K562 (cell line): ENCODE results near the gene SDR42E2. TPM values are rescaled to one million over a fixed set of nuclear protein-coding genes. Genes with fewer than 3 reads are reported as not detected.

Source experiments
- ATAC-seq: fragments of 200-7000 bp; cut with Tn5 transposase; 3 replicates; pipeline ENCODE4 v1.9.1; 2020; ENCODE audit warnings: moderate library complexity
- BruUV-seq: library from RNA; stranded (reverse); fragments of 400-500 nt; replicated peaks from 2 replicates; lab custom pipeline; 2021; lab: Mats Ljungman, UMichigan
- CTCF ChIA-PET: fragments of 300-600 bp; formaldehyde crosslinking; extraction: SDS; loops from one replicate; lab custom pipeline; 2021; ENCODE audit warnings: low intra/inter-chr PET ratio; lab: Yijun Ruan, JAX
- POLR2A ChIA-PET: fragments of 300-600, 350-650 bp; sonication (Branson Sonifier 250); formaldehyde crosslinking; extraction: SDS; loops from one replicate; lab custom pipeline; 2021; ENCODE audit warnings: antibody characterized with exemption, inconsistent platforms; lab: Yijun Ruan, JAX
- DNase-seq, 4 experiments: peaks; one replicate each; pipeline versions ENCODE4 v3.0.0 to v3.0.0-alpha.2; 2011 to 2018; ENCODE audit warnings: low spot score in 3 of 4, mixed read lengths in 3 of 4; ENCODE audit errors: extremely low read depth in 1 of 4
- FAIRE-seq: peaks from 2 replicates; lab custom pipeline; 2011; peaks lifted over from hg19 to GRCh38; lab: Jason Lieb, UNC
- H2AFZ ChIP-seq: 2 replicates; pipeline ENCODE4 v1.6.0; 2011; ENCODE audit warnings: low read depth, low read length, control low read depth, inconsistent platforms
- H3K27ac ChIP-seq: fragments of 200-600 bp; 3 replicates; pipeline ENCODE4 v1.8.0; 2011; ENCODE audit warnings: low read depth, mild to moderate bottlenecking, control low read depth, inconsistent platforms, low read length, moderate library complexity, mixed read lengths; ENCODE audit errors: extremely low read depth
- H3K27me3 ChIP-seq, 2 experiments: fragments of 300-600 bp in 1 of 2; 2 replicates in 1 of 2; 3 replicates in 1 of 2; pipeline versions ENCODE4 v1.6.0 to v1.8.0; 2011; ENCODE audit warnings: inconsistent platforms in 2 of 2, low read length in 2 of 2, mild to moderate bottlenecking in 1 of 2, mixed read lengths in 1 of 2, moderate library complexity in 1 of 2; ENCODE audit not compliant: control insufficient read depth in 2 of 2, insufficient read depth in 2 of 2
- H3K36me3 ChIP-seq: fragments of 300-600 bp; 3 replicates; pipeline ENCODE4 v1.8.0; 2011; ENCODE audit warnings: mild to moderate bottlenecking, low read length, inconsistent platforms; ENCODE audit not compliant: control insufficient read depth, insufficient read depth
- H3K4me1 ChIP-seq, 2 experiments: fragments of 200-600 bp in 1 of 2; replicated peaks in 1 of 2; 2 replicates in 1 of 2; 3 replicates in 1 of 2; pipeline versions ENCODE4 v1.5.1 to v1.8.0; 2011; ENCODE audit warnings: inconsistent platforms in 2 of 2, low read length in 2 of 2, mild to moderate bottlenecking in 1 of 2, mixed read lengths in 1 of 2, moderate library complexity in 1 of 2; ENCODE audit not compliant: control insufficient read depth in 2 of 2, insufficient read depth in 2 of 2
- H3K4me2 ChIP-seq: 2 replicates; pipeline ENCODE4 v1.6.1; 2011; ENCODE audit warnings: low read length, control low read depth, inconsistent platforms, mixed read lengths; ENCODE audit not compliant: insufficient read depth
- H3K4me3 ChIP-seq: fragments of 200-600 bp; sonication (generic), shearing (Covaris generic); 2 replicates; pipeline ENCODE4 v1.5.1; 2016; ENCODE audit warnings: control low read depth, inconsistent platforms
- H3K79me2 ChIP-seq: fragments of 200-600 bp; 3 replicates; pipeline ENCODE4 v1.8.0; 2011; ENCODE audit warnings: low read length, inconsistent platforms; ENCODE audit not compliant: control insufficient read depth, insufficient read depth
- H3K9ac ChIP-seq, 2 experiments: 2 replicates each; pipeline versions ENCODE4 v1.6.0 to v1.6.1; 2011; ENCODE audit warnings: low read depth in 2 of 2, low read length in 2 of 2, control low read depth in 1 of 2, inconsistent platforms in 1 of 2, mild to moderate bottlenecking in 1 of 2, mixed read lengths in 1 of 2; ENCODE audit not compliant: insufficient read depth in 1 of 2
- H3K9me1 ChIP-seq: one replicate; pipeline ENCODE4 v1.6.0; 2011; ENCODE audit warnings: inconsistent platforms, mild to moderate bottlenecking, low read length, moderate library complexity; ENCODE audit not compliant: control insufficient read depth, insufficient read depth
- H3K9me3 ChIP-seq: replicated peaks from 2 replicates; pipeline ENCODE4 v1.5.1; 2011; ENCODE audit warnings: low read depth, low read length, inconsistent platforms; ENCODE audit not compliant: control insufficient read depth, insufficient read depth
- H4K20me1 ChIP-seq: replicated peaks from 2 replicates; pipeline ENCODE4 v1.6.1; 2011; ENCODE audit warnings: low read length, inconsistent platforms, mixed read lengths; ENCODE audit not compliant: control insufficient read depth, insufficient read depth
- ATF7 ChIP-seq: fragments of 450-650 bp; IDR thresholded peaks from 2 replicates; pipeline ENCODE4 v1.7.1; 2014; ENCODE audit warnings: mild to moderate bottlenecking, moderate library complexity
- FOXJ3 ChIP-seq: sonication (generic); formaldehyde crosslinking; IDR thresholded peaks from 2 replicates; pipeline ENCODE4 v1.4.0; 2020; ENCODE audit warnings: mild to moderate bottlenecking, missing genetic modification reagents
- MAFF ChIP-seq: IDR thresholded peaks from 2 replicates; pipeline ENCODE4 v1.6.1; 2012; ENCODE audit warnings: low read length, improper control_type of control experiment
- NCOA1 ChIP-seq: fragments of 450-650 bp; IDR thresholded peaks from 2 replicates; pipeline ENCODE4 v1.6.1; 2016; ENCODE audit warnings: low read depth
- NR2F6 ChIP-seq: fragments of 450-650 bp; formaldehyde crosslinking; IDR thresholded peaks from 2 replicates; pipeline ENCODE4 v1.4.0; 2020; ENCODE audit warnings: mild to moderate bottlenecking
- RB1 ChIP-seq: fragments of 450-650 bp; IDR thresholded peaks from 2 replicates; pipeline ENCODE4 v1.6.1; 2017; ENCODE audit warnings: low read depth, mild to moderate bottlenecking
- RFX7 ChIP-seq: fragments of 250-450 bp; sonication (Bioruptor Pico); IDR thresholded peaks from 2 replicates; pipeline ENCODE4 v1.5.1; 2021; ENCODE audit warnings: mild to moderate bottlenecking
- SMAD4 ChIP-seq: fragments of 250-450 bp; sonication (Bioruptor Pico); conservative IDR thresholded peaks from 2 replicates; pipeline ENCODE4 v1.8.0; 2021; ENCODE audit warnings: inconsistent platforms, mild to moderate bottlenecking, moderate library complexity
- ZKSCAN8 ChIP-seq: fragments of 200-800 bp; sonication (Bioruptor generic); IDR thresholded peaks from 2 replicates; pipeline ENCODE4 v1.6.1; 2016; ENCODE audit warnings: missing genetic modification characterization, missing compliant biosample characterization
- ZNF316 ChIP-seq: fragments of 450-650 bp; IDR thresholded peaks from 2 replicates; pipeline ENCODE4 v1.6.1; 2016
- ZNF589 ChIP-seq: fragments of 200-800 bp; sonication (Bioruptor generic); IDR thresholded peaks from 2 replicates; pipeline ENCODE4 v1.6.1; 2016; ENCODE audit warnings: low read depth, missing genetic modification characterization, missing compliant biosample characterization
- WGBS: fragments of 100-300 bp; shearing (Covaris generic); methylation state at CpG from one replicate; pipeline ENCODE4 v1.1.6; 2016; ENCODE audit warnings: low coverage, mixed read lengths; ENCODE audit not compliant: insufficient coverage; ENCODE audit errors: missing lambda C conversion rate; 5-methylcytosine and 5-hydroxymethylcytosine counted together
- in situ Hi-C: fragments of 300-500 bp; cut with MboI; formaldehyde crosslinking; loops from 4 replicates; pipeline ENCODE4 v1.15.0; 2018; ENCODE audit warnings: inconsistent platforms, mixed read lengths
- intact Hi-C: fragments of 100-400 bp; cut with micrococcal nuclease; formaldehyde crosslinking; loops from 2 replicates; pipeline ENCODE4 v1.14.2; 2022
- polyA plus RNA-seq, 8 experiments: library from polyadenylated mRNA; depleted of rRNA in 4 of 8; stranded (reverse) in 5 of 8; unstranded in 3 of 8; fragments of >200 nt; fragmentation: Nextera tagmentation in 2 of 8; fragmentation: Illumina TruSeq in 1 of 8; extraction: Ambion mirVana in 2 of 8; extraction: Trizol in 1 of 8; gene quantifications; 2 replicates each; pipeline versions ENCODE4 v1.2.1 to v1.2.3, GENCODE V29; 2011 to 2014; ENCODE audit warnings: inconsistent platforms in 1 of 8, missing spikeins in 1 of 8
- total RNA-seq, 7 experiments: library from RNA; depleted of rRNA in 6 of 7; stranded (reverse); fragments of >200 nt in 6 of 7; fragmentation: Illumina TruSeq in 2 of 7; extraction: Trizol in 2 of 7; gene quantifications; 2 replicates each; pipeline versions ENCODE4 v1.2.1 to v1.2.3, GENCODE V29; 2011 to 2021; ENCODE audit warnings: low replicate concordance in 1 of 7
- TF ChIP-seq, protein P1 (sequence below), 2 experiments: fragments of 450-650 bp in 1 of 2; sonication (generic) in 1 of 2; formaldehyde crosslinking in 1 of 2; IDR thresholded peaks in 1 of 2; conservative IDR thresholded peaks in 1 of 2; 2 replicates each; pipeline versions ENCODE4 v1.6.1 to v1.8.1; 2016 to 2023; ENCODE audit warnings: mild to moderate bottlenecking in 2 of 2, moderate library complexity in 2 of 2, inconsistent platforms in 1 of 2, missing genetic modification reagents in 1 of 2
- TF ChIP-seq, protein P2 (sequence below): fragments of 250-450 bp; sonication (Bioruptor Pico); IDR thresholded peaks from 2 replicates; pipeline ENCODE4 v1.4.0; 2020
- TF ChIP-seq, protein P3 (sequence below): fragments of 250-450 bp; sonication (Bioruptor Pico); IDR thresholded peaks from 2 replicates; pipeline ENCODE4 v1.5.0; 2020; ENCODE audit warnings: mild to moderate bottlenecking
- TF ChIP-seq, protein P4 (sequence below): fragments of 450-650 bp; IDR thresholded peaks from 2 replicates; pipeline ENCODE4 v1.6.1; 2016; ENCODE audit warnings: low read depth, mild to moderate bottlenecking, moderate library complexity

The SDR42E2 gene
- total and polyA plus RNA-seq, 9 of the 15 experiments (the other 6 are each of a cell fraction or from before 2014, with no cell fraction given) = 0.03 to 0.07 (median 0.04) TPM; not detected in 4

DNA sequence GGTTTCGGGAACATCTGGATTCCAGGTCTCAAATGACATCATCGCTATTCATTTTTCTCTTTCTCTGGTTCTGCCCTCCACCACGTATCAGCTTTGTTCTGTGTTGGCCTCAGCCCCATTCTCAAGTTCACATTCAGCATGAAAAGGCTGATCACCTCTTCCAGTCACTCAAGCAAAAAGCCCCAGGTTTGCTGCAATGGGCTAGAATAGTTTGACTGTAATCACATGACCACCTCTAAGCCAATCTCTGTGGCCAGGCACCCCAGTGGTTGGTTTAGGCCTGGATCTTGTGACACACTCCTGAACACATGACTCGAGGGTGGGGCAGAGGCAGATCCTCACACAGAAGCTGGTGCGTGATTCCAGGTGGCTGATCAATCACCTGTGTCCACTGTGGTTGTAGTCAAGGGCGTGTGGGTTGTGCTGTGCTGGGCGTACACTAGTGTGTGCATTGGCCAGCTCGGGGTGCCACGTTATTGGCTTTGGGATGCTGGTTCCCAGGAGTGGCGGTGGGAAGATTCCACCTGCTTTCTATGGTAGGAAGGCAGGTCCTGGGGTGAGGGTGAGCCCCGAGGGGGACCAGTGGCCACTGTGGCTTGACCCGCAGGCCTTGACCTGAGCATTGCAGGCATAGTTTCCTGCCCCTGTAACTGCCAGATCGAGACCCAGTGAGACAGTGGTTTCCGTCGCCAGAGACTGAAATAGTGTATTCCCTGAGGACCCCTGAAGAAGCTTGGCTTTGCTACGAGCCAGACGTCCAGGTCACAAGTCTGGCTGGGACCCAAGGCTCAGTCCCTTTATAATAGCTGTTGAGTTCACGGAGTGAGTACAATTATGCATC is 55.8 kb downstream of the SDR42E2 start:
- peak overlapping the region; percentile 8; the same call in 1 of the 2 replicates for H3K4me2 ChIP-seq
- DNase-seq (peak; percentile 69 to 76 (median 72)), FAIRE-seq (peak; percentile 82), ATAC-seq (peak; percentile 83)
- H3K4me1 ChIP-seq = peaks cover 30 to 32% of the 10 kb centered on the region in 2 experiments
- 83% methylated on average over 18 of the region's 18 CpGs for WGBS
- H3K27ac ChIP-seq = peak overlapping the region; percentile 28; the same call in 1 of the 3 replicates
- no peak overlapping the region for H2AFZ ChIP-seq
- H3K79me2 ChIP-seq = peaks cover 74% of the 10 kb centered on the region
- in situ Hi-C loops (no loop called here), intact Hi-C loops (no loop called here)
- BruUV-seq = no TSS peak
- H3K9me1 ChIP-seq = no peaks in the 10 kb centered on the region
- peak overlapping the region in 1 of 2 experiments; percentile 29; a peak in 2 of 4 replicates for H3K9ac ChIP-seq
- H4K20me1 ChIP-seq = peaks cover 7% of the 10 kb centered on the region
- CTCF ChIA-PET = no interaction called here
- H3K27me3 ChIP-seq = no peaks in the 10 kb centered on the region
- POLR2A ChIA-PET = no interaction called here
- H3K36me3 ChIP-seq = peaks cover 43% of the 10 kb centered on the region; the same call in 2 of the 3 replicates
- H3K9me3 ChIP-seq = no peaks in the 10 kb centered on the region
- H3K4me3 ChIP-seq = no peak overlapping the region
- TF ChIP-seq RB1 (no peak), ZNF589 (no peak), NR2F6 (CRISPR knock-in tag) (no peak), ZNF316 (no peak), FOXJ3 (no peak), MAFF (no peak), ZKSCAN8 (CRISPR knock-in tag) (no peak), RFX7 (CRISPR knock-in tag) (no peak), ATF7 (peak; percentile 54; the same call in 1 of the 2 replicates), NCOA1 (no peak), SMAD4 (0 out of 2 replicates have a peak, but pooled peaks have one; percentile 8)
- TF ChIP-seq, protein P1, sequence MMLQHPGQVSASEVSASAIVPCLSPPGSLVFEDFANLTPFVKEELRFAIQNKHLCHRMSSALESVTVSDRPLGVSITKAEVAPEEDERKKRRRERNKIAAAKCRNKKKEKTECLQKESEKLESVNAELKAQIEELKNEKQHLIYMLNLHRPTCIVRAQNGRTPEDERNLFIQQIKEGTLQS (IDR thresholded peaks at IDR 0.05) = peak; percentile 62
- TF ChIP-seq, protein P1 (CRISPR knock-in tag; conservative IDR thresholded peaks at IDR 0.05) = no peak
- TF ChIP-seq, protein P2, sequence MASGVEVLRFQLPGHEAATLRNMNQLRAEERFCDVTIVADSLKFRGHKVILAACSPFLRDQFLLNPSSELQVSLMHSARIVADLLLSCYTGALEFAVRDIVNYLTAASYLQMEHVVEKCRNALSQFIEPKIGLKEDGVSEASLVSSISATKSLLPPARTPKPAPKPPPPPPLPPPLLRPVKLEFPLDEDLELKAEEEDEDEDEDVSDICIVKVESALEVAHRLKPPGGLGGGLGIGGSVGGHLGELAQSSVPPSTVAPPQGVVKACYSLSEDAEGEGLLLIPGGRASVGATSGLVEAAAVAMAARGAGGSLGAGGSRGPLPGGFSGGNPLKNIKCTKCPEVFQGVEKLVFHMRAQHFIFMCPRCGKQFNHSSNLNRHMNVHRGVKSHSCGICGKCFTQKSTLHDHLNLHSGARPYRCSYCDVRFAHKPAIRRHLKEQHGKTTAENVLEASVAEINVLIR (CRISPR knock-in tag) = no peak
- TF ChIP-seq, protein P3, sequence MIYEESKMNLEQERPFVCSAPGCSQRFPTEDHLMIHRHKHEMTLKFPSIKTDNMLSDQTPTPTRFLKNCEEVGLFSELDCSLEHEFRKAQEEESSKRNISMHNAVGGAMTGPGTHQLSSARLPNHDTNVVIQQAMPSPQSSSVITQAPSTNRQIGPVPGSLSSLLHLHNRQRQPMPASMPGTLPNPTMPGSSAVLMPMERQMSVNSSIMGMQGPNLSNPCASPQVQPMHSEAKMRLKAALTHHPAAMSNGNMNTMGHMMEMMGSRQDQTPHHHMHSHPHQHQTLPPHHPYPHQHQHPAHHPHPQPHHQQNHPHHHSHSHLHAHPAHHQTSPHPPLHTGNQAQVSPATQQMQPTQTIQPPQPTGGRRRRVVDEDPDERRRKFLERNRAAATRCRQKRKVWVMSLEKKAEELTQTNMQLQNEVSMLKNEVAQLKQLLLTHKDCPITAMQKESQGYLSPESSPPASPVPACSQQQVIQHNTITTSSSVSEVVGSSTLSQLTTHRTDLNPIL = no peak
- TF ChIP-seq, protein P4, sequence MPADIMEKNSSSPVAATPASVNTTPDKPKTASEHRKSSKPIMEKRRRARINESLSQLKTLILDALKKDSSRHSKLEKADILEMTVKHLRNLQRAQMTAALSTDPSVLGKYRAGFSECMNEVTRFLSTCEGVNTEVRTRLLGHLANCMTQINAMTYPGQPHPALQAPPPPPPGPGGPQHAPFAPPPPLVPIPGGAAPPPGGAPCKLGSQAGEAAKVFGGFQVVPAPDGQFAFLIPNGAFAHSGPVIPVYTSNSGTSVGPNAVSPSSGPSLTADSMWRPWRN = no peak
